Progenitor cell of endocrine pancreas (in vitro differentiated cells): ENCODE data around the gene RAP1B. TPM values are rescaled to one million over a fixed set of nuclear protein-coding genes. Genes with fewer than 3 reads are reported as not detected.

Source experiments
- DNase-seq: peaks from one replicate; pipeline ENCODE4 v3.0.0; 2021; ENCODE audit warnings: low spot score; ENCODE audit not compliant: unreplicated experiment
- H3K27ac Mint-ChIP-seq: 2 replicates; pipeline ENCODE4 v1.8.0; 2021; ENCODE audit warnings: mild to moderate bottlenecking, moderate library complexity, mixed read lengths
- H3K27me3 Mint-ChIP-seq: 2 replicates; pipeline ENCODE4 v1.8.0; 2021; ENCODE audit warnings: mixed read lengths
- H3K36me3 Mint-ChIP-seq: 2 replicates; pipeline ENCODE4 v1.8.0; 2022; ENCODE audit warnings: mixed read lengths; ENCODE audit not compliant: insufficient read depth
- H3K4me1 Mint-ChIP-seq: 2 replicates; pipeline ENCODE4 v1.8.0; 2021; ENCODE audit warnings: low read depth, mixed read lengths
- H3K4me3 Mint-ChIP-seq: 2 replicates; pipeline ENCODE4 v1.8.0; 2021; ENCODE audit warnings: low read depth, mild to moderate bottlenecking, moderate library complexity, mixed read lengths
- H3K9me3 Mint-ChIP-seq: 2 replicates; pipeline ENCODE4 v1.8.0; 2021; ENCODE audit warnings: low read depth, mixed read lengths
- total RNA-seq: library from RNA; stranded (reverse); gene quantifications from 2 replicates; pipeline ENCODE4 v1.2.1, GENCODE V29; 2021
- TF ChIP-seq, protein P1 (sequence below): fragments of 200-600 bp; sonication (generic); IDR thresholded peaks from one replicate; pipeline ENCODE4 v1.5.0; 2021; ENCODE audit warnings: antibody characterized with exemption, mild to moderate bottlenecking; ENCODE audit not compliant: unreplicated experiment

Gene RAP1B
- total RNA-seq, 1 donor from 2014 or later: 83.6 TPM

DNA sequence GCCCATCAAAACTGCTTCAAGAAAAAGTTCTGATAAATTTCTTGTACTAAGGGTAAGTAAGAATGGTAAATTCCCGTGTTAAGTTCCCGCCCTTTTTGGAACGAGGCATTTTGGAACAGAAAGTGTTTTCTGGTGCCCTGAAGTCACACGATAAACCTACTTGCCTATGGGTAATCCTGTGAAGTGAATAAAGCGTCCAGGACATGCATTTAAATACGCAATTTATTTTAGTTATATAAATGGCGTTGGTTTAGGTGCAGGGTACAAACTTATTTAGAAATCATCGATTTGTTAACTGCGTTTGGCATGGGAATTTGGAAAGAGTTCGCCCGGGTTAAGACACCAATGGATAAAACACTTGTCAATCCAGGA lies 715 bp upstream of the RAP1B start:
- H3K9me3 Mint-ChIP-seq: no peaks in the 10 kb centered on the region
- H3K36me3 Mint-ChIP-seq: peaks cover 5% of the 10 kb centered on the region
- peak overlapping the region; percentile 100 for H3K27ac Mint-ChIP-seq
- H3K4me3 Mint-ChIP-seq: peak overlapping the region; percentile 92
- no peak for DNase-seq
- TF ChIP-seq, protein P1, sequence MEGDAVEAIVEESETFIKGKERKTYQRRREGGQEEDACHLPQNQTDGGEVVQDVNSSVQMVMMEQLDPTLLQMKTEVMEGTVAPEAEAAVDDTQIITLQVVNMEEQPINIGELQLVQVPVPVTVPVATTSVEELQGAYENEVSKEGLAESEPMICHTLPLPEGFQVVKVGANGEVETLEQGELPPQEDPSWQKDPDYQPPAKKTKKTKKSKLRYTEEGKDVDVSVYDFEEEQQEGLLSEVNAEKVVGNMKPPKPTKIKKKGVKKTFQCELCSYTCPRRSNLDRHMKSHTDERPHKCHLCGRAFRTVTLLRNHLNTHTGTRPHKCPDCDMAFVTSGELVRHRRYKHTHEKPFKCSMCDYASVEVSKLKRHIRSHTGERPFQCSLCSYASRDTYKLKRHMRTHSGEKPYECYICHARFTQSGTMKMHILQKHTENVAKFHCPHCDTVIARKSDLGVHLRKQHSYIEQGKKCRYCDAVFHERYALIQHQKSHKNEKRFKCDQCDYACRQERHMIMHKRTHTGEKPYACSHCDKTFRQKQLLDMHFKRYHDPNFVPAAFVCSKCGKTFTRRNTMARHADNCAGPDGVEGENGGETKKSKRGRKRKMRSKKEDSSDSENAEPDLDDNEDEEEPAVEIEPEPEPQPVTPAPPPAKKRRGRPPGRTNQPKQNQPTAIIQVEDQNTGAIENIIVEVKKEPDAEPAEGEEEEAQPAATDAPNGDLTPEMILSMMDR: no peak
- no peaks in the 10 kb centered on the region for H3K27me3 Mint-ChIP-seq
- peaks cover 34% of the 10 kb centered on the region for H3K4me1 Mint-ChIP-seq

DNA sequence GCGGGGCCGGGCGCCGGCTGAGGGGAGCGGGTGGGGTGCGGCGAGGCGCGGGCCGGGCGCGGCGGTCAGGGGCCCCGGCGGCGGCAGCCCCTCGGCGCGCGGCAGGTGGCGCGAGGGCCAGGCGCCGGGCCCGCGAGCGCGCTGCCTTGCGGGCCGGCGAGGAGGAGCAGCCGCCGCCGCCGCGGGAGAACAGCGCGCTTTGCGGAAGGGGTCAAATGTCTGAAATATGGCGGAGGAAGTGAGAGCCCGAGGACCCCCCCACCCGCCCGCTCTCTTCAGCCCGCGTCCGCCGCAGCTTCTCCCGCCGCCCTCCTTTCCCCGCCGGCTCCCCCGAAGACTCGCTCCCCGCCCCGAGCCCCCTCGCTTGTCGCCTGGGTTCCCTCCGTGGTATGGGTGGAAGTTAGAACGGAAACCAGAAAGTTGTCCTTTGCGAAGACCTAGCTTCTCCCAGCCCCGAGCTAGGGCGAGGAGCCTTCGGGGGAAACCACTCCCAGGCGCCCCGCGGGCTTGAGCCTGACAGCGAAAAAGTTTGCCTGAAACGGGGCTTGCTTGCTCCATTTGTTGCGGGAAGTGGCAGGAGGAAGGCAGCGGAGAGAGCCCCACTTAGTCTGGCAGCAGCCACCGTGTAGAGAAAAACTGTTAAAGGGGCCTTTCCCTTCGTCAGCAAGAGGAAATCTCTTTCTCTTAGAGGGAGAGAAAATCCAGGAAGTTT lies 551 bp downstream of the RAP1B start:
- TF ChIP-seq, protein P1: no peak
- peak overlapping the region; percentile 97 for H3K27ac Mint-ChIP-seq
- H3K27me3 Mint-ChIP-seq: no peaks in the 10 kb centered on the region
- DNase-seq: peak; percentile 26
- peaks cover 41% of the 10 kb centered on the region for H3K4me1 Mint-ChIP-seq
- H3K9me3 Mint-ChIP-seq: no peaks in the 10 kb centered on the region
- H3K36me3 Mint-ChIP-seq: peaks cover 7% of the 10 kb centered on the region
- peak overlapping the region; percentile 92 for H3K4me3 Mint-ChIP-seq

DNA sequence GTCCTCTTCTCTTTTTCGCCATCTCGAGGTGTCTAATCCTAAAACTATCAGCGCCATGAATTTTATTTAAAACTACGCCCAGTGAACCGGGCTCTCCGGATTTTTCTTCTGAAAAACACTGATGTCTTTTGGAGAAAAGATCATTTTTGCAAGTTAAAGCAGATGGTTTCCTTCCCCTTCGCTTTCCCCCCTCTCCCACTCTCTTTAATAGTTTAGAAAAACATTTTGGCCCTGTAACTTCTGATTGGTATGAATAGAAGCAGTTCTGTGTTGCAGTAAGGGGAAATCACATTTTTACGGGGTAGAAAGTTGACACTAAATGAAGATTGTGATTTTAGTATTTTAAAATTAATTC lies 1.1 kb downstream of the RAP1B start:
- no peak for DNase-seq
- Mint-ChIP-seq H3K9me3 (no peaks in the 10 kb centered on the region), H3K27ac (peak overlapping the region; percentile 97), H3K4me3 (peak overlapping the region; percentile 92), H3K27me3 (no peaks in the 10 kb centered on the region), H3K36me3 (peaks cover 7% of the 10 kb centered on the region), H3K4me1 (peaks cover 41% of the 10 kb centered on the region)
- TF ChIP-seq, protein P1: no peak

DNA sequence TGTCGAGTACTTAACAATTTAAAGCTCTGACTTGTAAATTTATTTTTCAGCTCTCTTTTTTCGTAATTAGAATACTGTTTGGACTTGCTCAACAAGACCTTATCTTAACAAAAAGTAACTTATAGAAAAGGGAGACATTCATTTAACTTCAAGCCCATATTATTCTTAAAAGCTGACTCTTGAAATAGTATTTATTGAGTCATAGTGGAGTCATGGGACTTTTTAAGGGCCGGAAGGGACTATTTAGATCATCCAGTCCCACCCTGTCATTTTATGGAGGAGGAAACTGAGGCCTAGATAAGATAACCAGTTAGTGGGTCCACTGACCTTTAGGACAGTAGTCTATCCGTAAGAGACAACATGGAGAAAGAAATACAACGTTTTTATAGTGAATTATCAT lies 1.5 kb downstream of the RAP1B start:
- no peaks in the 10 kb centered on the region for H3K27me3 Mint-ChIP-seq
- DNase-seq: no peak
- H3K27ac Mint-ChIP-seq: peak overlapping the region; percentile 97
- peaks cover 7% of the 10 kb centered on the region for H3K36me3 Mint-ChIP-seq
- H3K4me3 Mint-ChIP-seq: peak overlapping the region; percentile 92
- TF ChIP-seq, protein P1: no peak
- peaks cover 41% of the 10 kb centered on the region for H3K4me1 Mint-ChIP-seq
- H3K9me3 Mint-ChIP-seq: no peaks in the 10 kb centered on the region

DNA sequence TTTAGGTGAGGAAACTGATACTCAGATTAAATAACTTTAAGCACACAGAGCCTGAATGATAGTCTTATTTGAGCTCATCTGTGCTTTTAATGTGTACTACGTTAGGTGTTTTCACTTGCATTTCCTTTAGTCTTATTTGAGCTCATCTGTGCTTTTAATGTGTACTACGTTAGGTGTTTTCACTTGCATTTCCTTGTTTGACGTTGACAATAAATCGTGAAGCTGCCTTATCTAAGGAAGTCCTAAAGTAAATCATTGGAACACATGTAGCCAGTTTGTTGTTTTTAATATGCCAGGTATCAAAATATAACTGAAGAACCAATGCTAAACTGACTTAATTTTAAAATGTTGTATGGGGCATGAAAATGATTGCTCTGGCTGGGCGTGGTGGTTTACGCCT lies 2.0 kb downstream of the RAP1B start:
- no peaks in the 10 kb centered on the region for H3K27me3 Mint-ChIP-seq
- H3K9me3 Mint-ChIP-seq: no peaks in the 10 kb centered on the region
- TF ChIP-seq, protein P1: no peak
- peak overlapping the region; percentile 97 for H3K27ac Mint-ChIP-seq
- peaks cover 7% of the 10 kb centered on the region for H3K36me3 Mint-ChIP-seq
- H3K4me1 Mint-ChIP-seq: peaks cover 41% of the 10 kb centered on the region
- no peak for DNase-seq
- H3K4me3 Mint-ChIP-seq: peak overlapping the region; percentile 92
